NCI-H1417 (cell line): ENCODE measurements around the gene EMID1.

Experiments used
- DNase-seq, 3 experiments: peaks; one replicate each; lab custom pipeline; 2025; lab: John Stamatoyannopoulos, UW

The EMID1 gene

GRCh38 chr22:29195118-29195963 lies 10.4 kb upstream of the EMID1 start:
- no peak for DNase-seq

- DNase-seq: no peak
These were observed 9.6 kb upstream of the EMID1 start for GRCh38 chr22:29195964-29196666.

GRCh38 chr22:29197096-29197495 lies 8.6 kb upstream of the EMID1 start:
- DNase-seq: no peak

GRCh38 chr22:29198240-29198639 lies 7.5 kb upstream of the EMID1 start:
- DNase-seq: no peak

- no peak for DNase-seq
These were observed 5.8 kb upstream of the EMID1 start for GRCh38 chr22:29199702-29200400.

GRCh38 chr22:29200901-29201300 lies 4.8 kb upstream of the EMID1 start:
- DNase-seq: no peak

- no peak for DNase-seq
These were observed 3.9 kb upstream of the EMID1 start for GRCh38 chr22:29201782-29202181.

GRCh38 chr22:29202212-29203192 lies 3.2 kb upstream of the EMID1 start:
- DNase-seq: peak in 1 of 3 experiments; percentile 21

GRCh38 chr22:29203488-29204454 lies 1.9 kb upstream of the EMID1 start:
- DNase-seq: no peak

- DNase-seq: no peak
These were observed 1.1 kb upstream of the EMID1 start for GRCh38 chr22:29204455-29205183.

GRCh38 chr22:29205252-29205593 lies 473 bp upstream of the EMID1 start:
- DNase-seq: no peak

GRCh38 chr22:29206372-29207242 lies 911 bp downstream of the EMID1 start:
- no peak for DNase-seq

- DNase-seq: no peak
These were observed 1.5 kb downstream of the EMID1 start for GRCh38 chr22:29207243-29207550.

GRCh38 chr22:29207562-29208501 lies 2.1 kb downstream of the EMID1 start:
- DNase-seq: no peak

- no peak for DNase-seq
These were observed 2.8 kb downstream of the EMID1 start for GRCh38 chr22:29208502-29208862.

GRCh38 chr22:29208879-29209623 lies 3.4 kb downstream of the EMID1 start:
- DNase-seq: no peak

GRCh38 chr22:29209624-29209929 lies 3.9 kb downstream of the EMID1 start:
- no peak for DNase-seq
